Measurements from ENCODE around the gene DDX41.
A peak's percentile ranks its signal among the peaks of the same experiment; 100 is the strongest.

Gene DDX41

GRCh38 chr5:177524539-177524900, 7.8 kb upstream of the DDX41 start:
- Histone ChIP-seq H3K4me3 (no peak overlapping the region), H3K27ac (no peak overlapping the region)
- DNase-seq (ENCODE audit: low spot score), result no peak
- TF ChIP-seq, protein P1, sequence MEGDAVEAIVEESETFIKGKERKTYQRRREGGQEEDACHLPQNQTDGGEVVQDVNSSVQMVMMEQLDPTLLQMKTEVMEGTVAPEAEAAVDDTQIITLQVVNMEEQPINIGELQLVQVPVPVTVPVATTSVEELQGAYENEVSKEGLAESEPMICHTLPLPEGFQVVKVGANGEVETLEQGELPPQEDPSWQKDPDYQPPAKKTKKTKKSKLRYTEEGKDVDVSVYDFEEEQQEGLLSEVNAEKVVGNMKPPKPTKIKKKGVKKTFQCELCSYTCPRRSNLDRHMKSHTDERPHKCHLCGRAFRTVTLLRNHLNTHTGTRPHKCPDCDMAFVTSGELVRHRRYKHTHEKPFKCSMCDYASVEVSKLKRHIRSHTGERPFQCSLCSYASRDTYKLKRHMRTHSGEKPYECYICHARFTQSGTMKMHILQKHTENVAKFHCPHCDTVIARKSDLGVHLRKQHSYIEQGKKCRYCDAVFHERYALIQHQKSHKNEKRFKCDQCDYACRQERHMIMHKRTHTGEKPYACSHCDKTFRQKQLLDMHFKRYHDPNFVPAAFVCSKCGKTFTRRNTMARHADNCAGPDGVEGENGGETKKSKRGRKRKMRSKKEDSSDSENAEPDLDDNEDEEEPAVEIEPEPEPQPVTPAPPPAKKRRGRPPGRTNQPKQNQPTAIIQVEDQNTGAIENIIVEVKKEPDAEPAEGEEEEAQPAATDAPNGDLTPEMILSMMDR (IDR thresholded peaks at IDR 0.05), result no peak

GRCh38 chr5:177523711-177524538, 7.2 kb upstream of the DDX41 start:
- no peak overlapping the region for H3K27ac ChIP-seq
- no peak for DNase-seq (ENCODE audit: low spot score)
- TF ChIP-seq, protein P1 (IDR thresholded peaks at IDR 0.05), result no peak

GRCh38 chr5:177520916-177521513, 4.3 kb upstream of the DDX41 start:
- Histone ChIP-seq H3K4me3 (no peak overlapping the region), H3K27ac (no peak overlapping the region)
- TF ChIP-seq, protein P1 (IDR thresholded peaks at IDR 0.05), result no peak
- no peak for DNase-seq (ENCODE audit: low spot score)

More at GRCh38 chr5:177523711-177524538, 7.2 kb upstream of the DDX41 start:
- H3K4me3 ChIP-seq, result no peak overlapping the region

DNA sequence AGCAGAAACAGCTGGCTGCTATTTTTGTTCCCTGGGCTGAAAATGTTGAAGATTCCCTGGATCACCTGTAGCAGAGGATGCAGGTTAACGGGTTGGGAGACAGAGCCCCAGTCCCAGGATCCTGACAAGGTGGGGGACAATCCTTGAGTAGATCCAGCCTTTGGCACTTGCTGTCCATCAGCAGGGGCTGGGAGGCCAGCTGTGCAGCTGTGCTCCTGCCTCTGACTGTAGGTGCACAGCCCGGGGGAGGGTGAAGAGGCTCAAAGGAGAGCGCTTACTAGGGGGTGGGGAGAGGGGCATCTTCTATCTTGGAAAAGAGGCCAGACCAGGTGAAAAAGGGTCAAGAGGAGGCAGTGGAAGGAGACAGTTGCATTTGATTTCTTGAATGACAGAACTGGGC, 3.5 kb upstream of the DDX41 start:
- no peak for DNase-seq (ENCODE audit: low spot score)
- Histone ChIP-seq H3K27ac (no peak overlapping the region), H3K4me3 (no peak overlapping the region)
- TF ChIP-seq, protein P1 (IDR thresholded peaks at IDR 0.05), result no peak

DNA sequence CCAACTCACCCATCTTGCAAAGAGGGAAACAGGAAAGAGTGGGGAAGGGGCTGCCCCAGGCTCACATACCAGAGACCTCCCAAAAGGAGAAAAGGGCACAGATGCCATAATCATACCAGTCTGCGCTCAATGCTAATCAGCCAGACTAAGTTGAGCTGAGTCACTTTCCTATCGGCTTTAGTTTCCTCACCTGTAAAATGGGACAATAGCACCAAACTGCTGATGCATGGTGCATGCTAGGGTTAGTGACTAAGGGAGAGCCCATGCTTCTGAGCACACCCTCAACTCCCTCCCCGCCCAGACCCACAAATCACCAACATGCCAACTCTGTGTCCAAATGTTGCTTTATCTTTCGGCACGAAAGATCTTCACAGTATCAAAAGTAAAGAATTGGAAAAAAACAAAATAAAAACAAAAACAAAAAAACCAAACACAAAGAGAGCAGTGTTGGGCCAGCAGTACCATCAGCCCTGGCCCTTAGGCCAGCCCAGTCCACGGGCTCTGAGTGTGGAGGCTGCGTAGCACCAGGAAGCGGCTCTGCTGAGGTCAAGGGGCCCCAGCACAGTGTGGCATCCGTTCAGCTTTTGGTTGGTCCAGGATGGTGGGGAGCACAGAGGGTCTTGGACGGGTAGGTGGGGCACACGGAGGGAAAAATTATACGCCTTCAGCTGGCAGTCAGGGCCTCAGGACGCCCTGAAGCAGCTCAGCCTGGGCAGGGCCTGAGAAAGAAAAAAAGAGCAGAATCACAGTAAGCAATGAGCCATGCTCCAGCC, 2.9 kb upstream of the DDX41 start:
- H3K4me3 ChIP-seq, result no peak overlapping the region
- no peak for DNase-seq (ENCODE audit: low spot score)
- no peak overlapping the region for H3K27ac ChIP-seq
- TF ChIP-seq, protein P1 (IDR thresholded peaks at IDR 0.05), result no peak

- Histone ChIP-seq H3K4me3 (peak overlapping the region; percentile 100), H3K27ac (no peak overlapping the region)
- TF ChIP-seq, protein P1 (IDR thresholded peaks at IDR 0.05), result no peak
- peak; percentile 69 for DNase-seq (ENCODE audit: low spot score)
Observed at GRCh38 chr5:177515580-177515979, 1.2 kb downstream of the DDX41 start.

All from coronary artery (tissue), 2 donors.